HUES6 (cell line): ENCODE data around the gene KPNA5.
"Not testable (repeated sequence)": the region's sequence is repeated elsewhere in the genome, so short reads cannot be mapped to it uniquely, and the experiment has no call there.

ENCODE experiments used
- H3K27ac ChIP-seq: 2 replicates; pipeline ENCODE4 v1.7.0; 2013; ENCODE audit warnings: low read depth, mild to moderate bottlenecking, low read length, inconsistent platforms
- H3K27me3 ChIP-seq: 2 replicates; pipeline ENCODE4 v1.6.1; 2013; ENCODE audit warnings: low read length; ENCODE audit not compliant: control insufficient read depth, insufficient read depth
- H3K36me3 ChIP-seq: 2 replicates; pipeline ENCODE4 v1.6.1; 2013; ENCODE audit warnings: low read length; ENCODE audit not compliant: control insufficient read depth, insufficient read depth
- H3K4me1 ChIP-seq: 2 replicates; pipeline ENCODE4 v1.6.1; 2013; ENCODE audit warnings: low read length; ENCODE audit not compliant: control insufficient read depth, insufficient read depth
- H3K4me3 ChIP-seq: 2 replicates; pipeline ENCODE4 v1.5.1; 2013; ENCODE audit warnings: low read depth, low read length
- H3K9ac ChIP-seq: one replicate; pipeline ENCODE4 v1.6.1; 2013; ENCODE audit warnings: mild to moderate bottlenecking, low read length
- H3K9me3 ChIP-seq: 2 replicates; pipeline ENCODE4 v1.6.1; 2013; ENCODE audit warnings: low read depth, low read length; ENCODE audit not compliant: control insufficient read depth, insufficient read depth

The KPNA5 gene

DNA sequence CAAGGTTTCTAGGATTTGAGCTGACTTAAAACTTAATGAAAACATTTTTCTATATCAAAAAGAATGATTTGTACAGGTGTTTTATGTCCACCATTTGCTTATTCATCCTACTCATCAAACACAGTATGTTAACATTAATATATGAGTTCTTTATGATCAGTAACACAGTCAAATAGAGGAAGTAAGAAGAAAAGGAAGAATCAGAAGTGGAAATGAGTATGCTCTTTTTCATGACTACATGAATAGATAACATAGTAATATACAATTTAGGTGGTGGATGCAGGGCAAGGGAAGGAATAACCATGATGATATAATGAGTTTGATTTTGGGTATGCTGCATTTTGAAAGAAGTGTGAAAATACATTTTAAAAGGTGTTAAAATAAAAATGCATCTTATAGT, 16.5 kb downstream of the KPNA5 start:
- no peaks in the 10 kb centered on the region for H3K4me1 ChIP-seq
- no peaks in the 10 kb centered on the region for H3K27me3 ChIP-seq
- H3K27ac ChIP-seq: no peak overlapping the region
- peaks cover 33% of the 10 kb centered on the region for H3K36me3 ChIP-seq
- no peak overlapping the region for H3K4me3 ChIP-seq
- no peak overlapping the region for H3K9ac ChIP-seq
- no peaks in the 10 kb centered on the region for H3K9me3 ChIP-seq

DNA sequence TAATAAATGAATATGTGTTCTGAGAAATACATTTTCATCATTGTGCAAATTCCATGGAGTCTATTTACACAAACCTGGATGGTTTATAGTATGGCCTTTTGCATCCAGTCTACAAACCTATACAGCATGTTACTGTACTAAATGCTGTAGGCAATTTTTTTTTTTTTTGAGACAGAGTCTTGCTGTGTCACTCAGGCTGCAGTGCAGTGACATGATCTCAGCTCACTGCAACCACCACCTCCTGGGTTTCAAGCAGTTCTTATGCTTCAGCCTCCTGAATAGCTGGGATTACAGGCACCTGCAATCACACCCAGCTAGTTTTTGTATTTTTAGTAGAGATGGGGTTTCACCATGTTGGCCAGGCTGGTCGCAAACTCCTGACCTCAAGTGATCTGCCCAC, 22.9 kb downstream of the KPNA5 start:
- peaks cover 66% of the 10 kb centered on the region for H3K36me3 ChIP-seq
- H3K27me3 ChIP-seq, H3K9me3 ChIP-seq, H3K9ac ChIP-seq, H3K4me1 ChIP-seq, H3K4me3 ChIP-seq, H3K27ac ChIP-seq: not testable (repeated sequence)

DNA sequence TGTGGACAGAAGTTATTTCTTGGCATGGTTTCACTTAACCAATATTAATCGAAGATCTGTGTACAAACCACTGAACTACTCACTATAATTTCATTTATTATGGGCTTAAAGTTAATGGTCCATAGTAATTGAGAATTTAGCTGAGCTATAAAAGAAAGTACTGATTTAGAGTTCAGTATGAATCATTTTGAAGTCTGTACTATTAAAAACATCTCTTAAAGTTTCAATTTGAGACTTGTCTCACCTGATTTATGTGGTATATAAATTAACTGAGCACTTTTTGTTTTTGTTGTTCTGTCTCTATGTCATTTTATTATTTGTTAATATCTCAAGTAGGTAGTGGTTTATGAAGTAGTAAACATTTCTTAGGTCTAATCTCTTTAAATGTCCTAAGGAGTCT, 24.9 kb downstream of the KPNA5 start:
- peaks cover 50% of the 10 kb centered on the region for H3K36me3 ChIP-seq
- no peaks in the 10 kb centered on the region for H3K4me1 ChIP-seq
- no peak overlapping the region for H3K9ac ChIP-seq
- H3K27me3 ChIP-seq: no peaks in the 10 kb centered on the region
- H3K27ac ChIP-seq: no peak overlapping the region
- no peaks in the 10 kb centered on the region for H3K9me3 ChIP-seq
- H3K4me3 ChIP-seq: no peak overlapping the region

DNA sequence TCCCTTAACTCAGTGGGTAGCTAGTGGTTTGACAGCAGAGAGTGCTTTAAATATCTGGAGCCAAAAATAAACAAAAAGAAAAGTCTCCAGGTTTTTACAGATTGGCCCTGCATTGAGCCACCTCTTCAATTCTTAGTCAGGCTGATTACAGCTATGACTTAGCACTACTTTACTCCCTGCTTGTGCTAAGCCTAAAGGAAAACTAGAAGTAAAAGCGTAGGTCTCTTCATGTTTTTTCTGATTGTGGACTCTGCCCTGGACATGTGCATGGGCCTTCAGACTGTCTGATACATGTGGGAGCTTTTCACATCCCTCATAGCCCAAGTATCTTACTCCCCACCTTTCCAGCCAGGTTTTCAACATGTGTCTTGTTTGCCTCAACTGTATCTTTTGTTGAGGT, 33.3 kb downstream of the KPNA5 start:
- H3K36me3 ChIP-seq: peaks cover 42% of the 10 kb centered on the region
- H3K9me3 ChIP-seq: no peaks in the 10 kb centered on the region; the same call in 1 of the 2 replicates

DNA sequence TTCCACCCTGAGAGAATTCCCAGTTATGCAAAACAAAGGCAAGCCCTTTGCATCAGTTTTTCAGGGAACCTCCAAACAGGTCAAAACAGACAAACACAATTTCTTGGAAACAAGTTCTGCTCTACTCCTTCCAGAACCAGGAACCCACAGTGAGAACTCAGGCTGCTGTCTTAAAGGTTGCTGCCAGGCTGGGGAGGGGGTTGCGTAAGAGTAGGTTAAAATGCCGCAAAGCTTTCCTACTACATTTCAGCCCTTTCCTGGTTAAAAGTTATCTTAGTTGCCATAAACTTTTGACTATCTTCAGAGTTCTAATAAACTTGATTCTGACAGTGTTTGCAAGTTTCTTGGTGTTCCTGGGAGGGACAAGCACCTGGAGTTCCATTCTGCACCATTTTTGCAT, 33.8 kb downstream of the KPNA5 start:
- peaks cover 47% of the 10 kb centered on the region for H3K36me3 ChIP-seq
- H3K27ac ChIP-seq: no peak overlapping the region
- H3K27me3 ChIP-seq: no peaks in the 10 kb centered on the region
- no peaks in the 10 kb centered on the region; the same call in 1 of the 2 replicates for H3K9me3 ChIP-seq
- H3K4me3 ChIP-seq: no peak overlapping the region
- H3K9ac ChIP-seq: no peak overlapping the region
- H3K4me1 ChIP-seq: no peaks in the 10 kb centered on the region

More for the DNA sequence above, 33.3 kb downstream of the KPNA5 start:
- H3K27me3 ChIP-seq: no peaks in the 10 kb centered on the region
- no peak overlapping the region for H3K4me3 ChIP-seq
- no peaks in the 10 kb centered on the region for H3K4me1 ChIP-seq
- no peak overlapping the region for H3K9ac ChIP-seq
- no peak overlapping the region; the same call in 1 of the 2 replicates for H3K27ac ChIP-seq

DNA sequence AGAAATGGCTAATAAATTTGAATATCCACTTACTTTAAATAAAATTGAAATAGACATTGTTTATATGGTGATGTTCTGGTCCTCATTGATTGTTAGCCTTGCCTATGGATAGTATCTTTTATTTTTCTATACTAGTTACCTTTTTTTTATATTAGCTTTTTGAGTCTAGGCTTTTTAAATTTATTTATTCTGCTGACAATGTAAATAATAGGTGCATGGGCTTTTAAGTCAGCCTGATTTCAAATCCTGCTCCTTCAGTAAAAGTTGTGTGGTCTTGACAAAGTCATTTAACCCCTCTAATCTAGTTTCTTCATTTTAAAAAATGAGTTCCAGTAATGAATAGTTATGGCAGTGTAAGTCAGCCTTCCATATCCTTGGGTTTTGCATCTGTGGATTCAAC, 45.9 kb downstream of the KPNA5 start:
- Histone ChIP-seq H3K9ac (no peak overlapping the region), H3K9me3 (no peaks in the 10 kb centered on the region), H3K27ac (no peak overlapping the region), H3K4me1 (no peaks in the 10 kb centered on the region), H3K27me3 (no peaks in the 10 kb centered on the region), H3K4me3 (no peak overlapping the region), H3K36me3 (peaks cover 63% of the 10 kb centered on the region)

DNA sequence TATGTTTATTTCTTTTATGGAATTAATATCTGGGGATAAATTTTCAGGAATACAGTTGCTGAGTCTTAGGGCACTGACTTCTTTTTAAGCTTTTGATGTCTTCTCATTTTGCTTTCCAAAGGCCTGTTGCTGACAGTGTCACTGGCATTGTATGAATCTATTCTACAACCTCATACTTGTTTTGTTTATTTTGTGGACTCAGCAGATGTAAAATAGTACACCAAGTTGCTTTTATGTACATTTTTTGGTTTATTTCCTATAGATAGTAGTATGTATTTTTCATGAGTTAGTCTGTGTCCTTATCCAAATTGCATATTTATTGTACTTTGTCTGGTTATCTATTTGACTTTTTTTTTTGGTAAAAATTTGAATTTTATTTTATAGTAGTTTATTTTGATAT, 49.5 kb downstream of the KPNA5 start:
- H3K9ac ChIP-seq: no peak overlapping the region
- no peaks in the 10 kb centered on the region for H3K4me1 ChIP-seq
- H3K27ac ChIP-seq: no peak overlapping the region
- H3K27me3 ChIP-seq: no peaks in the 10 kb centered on the region
- H3K36me3 ChIP-seq: peaks cover 42% of the 10 kb centered on the region
- no peak overlapping the region for H3K4me3 ChIP-seq
- no peaks in the 10 kb centered on the region for H3K9me3 ChIP-seq

DNA sequence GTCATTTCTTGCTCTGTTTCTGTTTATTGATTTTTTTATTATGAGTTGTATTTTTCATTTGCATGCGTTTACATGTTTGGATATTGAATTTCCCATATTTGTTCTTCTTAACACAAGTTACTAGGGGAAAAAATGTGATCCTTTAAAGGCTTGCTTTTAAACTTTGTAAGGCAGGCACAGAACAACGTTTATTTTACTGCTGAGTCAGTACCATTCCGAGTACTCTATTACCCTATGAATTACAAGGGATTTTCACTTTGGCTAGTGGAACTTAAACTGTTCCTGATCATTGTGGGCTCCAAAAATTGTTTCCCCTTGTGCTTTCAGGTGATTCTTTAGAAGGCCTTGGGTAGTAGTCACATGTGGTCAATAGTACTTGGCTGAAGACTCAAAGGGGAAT, 56.0 kb downstream of the KPNA5 start:
- Histone ChIP-seq H3K9ac (no peak overlapping the region), H3K27me3 (no peaks in the 10 kb centered on the region), H3K4me3 (no peak overlapping the region), H3K27ac (no peak overlapping the region), H3K36me3 (peaks cover 4% of the 10 kb centered on the region; the same call in 1 of the 2 replicates), H3K9me3 (peaks cover 9% of the 10 kb centered on the region), H3K4me1 (no peaks in the 10 kb centered on the region)

DNA sequence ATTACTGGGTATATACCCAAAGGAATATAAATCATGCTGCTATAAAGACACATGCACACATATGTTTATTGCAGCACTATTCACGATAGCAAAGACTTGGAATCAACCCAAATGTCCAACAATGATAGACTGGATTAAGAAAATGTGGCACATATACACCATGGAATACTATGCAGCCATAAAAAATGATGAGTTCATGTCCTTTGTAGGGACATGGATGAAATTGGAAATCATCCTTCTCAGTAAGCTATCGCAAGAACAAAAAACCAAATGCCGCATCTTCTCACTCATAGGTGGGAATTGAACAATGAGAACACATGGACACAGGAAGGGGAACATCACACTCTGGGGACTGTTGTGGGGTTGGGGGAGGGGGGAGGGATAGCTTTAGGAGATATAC, 59.5 kb downstream of the KPNA5 start:
- H3K4me1 ChIP-seq, H3K27me3 ChIP-seq, H3K9ac ChIP-seq, H3K9me3 ChIP-seq, H3K36me3 ChIP-seq, H3K27ac ChIP-seq, H3K4me3 ChIP-seq: not testable (repeated sequence)

DNA sequence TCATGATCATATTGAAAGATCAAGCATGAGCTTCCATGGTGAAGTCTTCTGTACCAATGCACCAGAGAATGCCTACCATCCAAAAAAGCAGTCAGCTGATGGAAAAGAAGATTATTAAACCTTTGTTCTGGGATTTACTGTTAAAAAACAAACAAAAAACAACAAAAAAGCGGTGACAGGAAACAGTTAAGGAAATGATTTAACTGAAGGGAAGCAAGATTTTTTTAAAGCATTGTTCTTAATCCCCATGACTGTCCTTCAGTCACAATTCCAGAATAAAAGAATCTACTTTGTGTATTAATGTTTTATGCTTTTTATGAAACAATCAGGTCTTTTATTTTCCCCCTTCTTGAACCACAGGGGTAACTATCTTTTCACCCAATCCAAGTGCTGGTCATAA, 60.6 kb downstream of the KPNA5 start:
- Histone ChIP-seq H3K4me3 (no peak overlapping the region), H3K4me1 (0 out of 2 replicates have a peak, but pooled peaks cover 5% of the 10 kb centered on the region), H3K9me3 (peaks cover 9% of the 10 kb centered on the region), H3K9ac (no peak overlapping the region), H3K27ac (no peak overlapping the region), H3K27me3 (no peaks in the 10 kb centered on the region), H3K36me3 (peaks cover 4% of the 10 kb centered on the region; the same call in 1 of the 2 replicates)

DNA sequence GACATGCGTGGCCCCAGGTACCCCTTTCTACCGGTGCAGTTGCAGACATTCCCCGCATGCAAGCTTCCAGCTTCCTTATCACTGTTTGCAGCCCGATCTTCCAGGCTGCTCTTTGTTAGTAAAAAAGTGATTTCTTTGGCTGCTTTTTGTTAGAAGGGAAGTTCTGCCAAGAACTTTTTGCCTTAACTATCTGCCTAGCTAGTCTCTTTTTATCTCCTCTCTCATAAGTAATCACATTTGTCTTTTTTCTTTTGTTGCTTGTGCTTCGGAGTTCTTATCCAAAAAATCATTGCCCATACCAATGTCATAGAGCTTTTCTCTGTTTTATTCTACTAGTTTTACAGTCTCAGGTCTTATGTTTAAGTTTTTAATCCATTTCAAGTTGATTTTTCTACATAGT, 64.2 kb downstream of the KPNA5 start:
- Histone ChIP-seq H3K4me3 (no peak overlapping the region), H3K36me3 (no peaks in the 10 kb centered on the region), H3K9me3 (no peaks in the 10 kb centered on the region), H3K27me3 (no peaks in the 10 kb centered on the region), H3K27ac (no peak overlapping the region), H3K9ac (no peak overlapping the region), H3K4me1 (0 out of 2 replicates have a peak, but pooled peaks cover 5% of the 10 kb centered on the region)

DNA sequence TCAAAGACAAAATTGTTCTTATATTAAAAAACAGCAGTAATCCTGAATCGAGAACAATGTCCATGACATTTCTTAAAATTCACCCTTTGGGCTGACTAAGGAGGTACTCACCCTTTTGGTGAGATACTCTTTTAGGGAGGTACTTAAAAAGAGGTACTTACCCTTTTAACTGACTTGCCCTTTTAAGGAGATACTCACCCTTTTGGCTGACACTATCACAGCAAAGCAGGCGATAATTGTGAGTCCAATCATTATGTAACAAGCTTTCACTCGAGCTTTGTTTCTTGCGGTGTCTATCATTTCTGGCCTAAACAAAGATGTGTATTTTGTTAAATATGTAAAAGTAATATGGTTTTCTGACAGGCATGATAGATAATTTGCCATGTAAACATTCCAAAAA, 80.8 kb downstream of the KPNA5 start:
- Histone ChIP-seq H3K4me3 (no peak overlapping the region), H3K9ac (no peak overlapping the region), H3K27ac (no peak overlapping the region), H3K27me3 (peaks cover 31% of the 10 kb centered on the region), H3K36me3 (no peaks in the 10 kb centered on the region), H3K4me1 (peaks cover 5% of the 10 kb centered on the region; the same call in 1 of the 2 replicates), H3K9me3 (no peaks in the 10 kb centered on the region)
